Psoas muscle (tissue), 8 donors: Measurements from ENCODE around the gene ZDHHC5. TPM values are rescaled to one million over a fixed set of nuclear protein-coding genes. Genes with fewer than 3 reads are reported as not detected.
A peak's percentile ranks its signal among the peaks of the same experiment; 100 is the strongest.

ENCODE experiments used
- ATAC-seq, 4 donors: fragments of 200-7000 bp; cut with Tn5 transposase; one replicate each; pipeline ENCODE4 v1.9.1; 2020; ENCODE audit warnings: moderate library complexity in 3 of 4, mild to moderate bottlenecking in 2 of 4
- DNase-seq, 2 donors: peaks; one replicate each; pipeline ENCODE4 v3.0.0-alpha.2; 2020
- H3K27ac ChIP-seq: fragments of 200-600 bp; one replicate; pipeline ENCODE4 v1.8.0; 2022
- H3K27me3 ChIP-seq, 3 donors: fragments of 200-600 bp in 1 of 3; one replicate each; pipeline versions ENCODE4 v1.6.1 to v1.8.0; 2013 to 2022; ENCODE audit warnings: low read length in 2 of 3, mild to moderate bottlenecking in 2 of 3, moderate library complexity in 1 of 3; ENCODE audit not compliant: insufficient read depth in 3 of 3
- H3K36me3 ChIP-seq, 2 donors: fragments of 200-600 bp in 1 of 2; one replicate each; pipeline versions ENCODE4 v1.6.1 to v1.8.0; 2013 to 2022; ENCODE audit warnings: low read depth in 1 of 2, mild to moderate bottlenecking in 1 of 2, moderate library complexity in 1 of 2; ENCODE audit not compliant: insufficient read depth in 1 of 2
- H3K4me1 ChIP-seq: fragments of 200-600 bp; one replicate; pipeline ENCODE4 v1.8.0; 2022
- H3K4me3 ChIP-seq: fragments of 200-600 bp; one replicate; pipeline ENCODE4 v1.8.0; 2022; ENCODE audit warnings: mild to moderate bottlenecking
- H3K9me3 ChIP-seq: fragments of 200-600 bp; one replicate; pipeline ENCODE4 v1.8.0; 2022
- CTCF ChIP-seq: fragments of 200-600 bp; IDR thresholded peaks from one replicate; pipeline ENCODE4 v1.8.0; 2022; ENCODE audit warnings: antibody characterized with exemption
- WGBS, 3 donors: extraction: QIAGEN DNeasy Blood & Tissue Kit; methylation state at CpG; one replicate each; pipeline versions ENCODE4 v1.1.6 to v1.1.7; 2013; 5-methylcytosine and 5-hydroxymethylcytosine counted together
- intact Hi-C, 2 donors: fragments of 100-400 bp; cut with DNase I; formaldehyde crosslinking; loops; one replicate each; pipeline versions ENCODE4 v1.11.0 to v1.14.2; 2022
- polyA plus RNA-seq, 3 donors: library from polyadenylated mRNA; stranded (reverse); fragments of 200-250 nt; gene quantifications; one replicate each; pipeline ENCODE4 v1.2.3, GENCODE V29; 2013
- total RNA-seq, 4 donors: library from RNA; stranded (reverse); fragmentation: NEBNext Ultra II Directional in 2 of 4; extraction: Animal tissue kit (Norgen Biotek cat#: 25700) in 2 of 4; gene quantifications; one replicate each; pipeline versions ENCODE4 v1.2.1 to v1.2.4, GENCODE V29; 2021 to 2023
- donor health status: healthy with polysubstance abuse.
- donor health status: DM: no; HTN: no; CAD: no; lungs with moderate emphysema.
- donor health status: Bipolar disorder and iron deficiency.
- donor health status: healthy.
- donor health status: DM: yes; HTN: yes; CAD: no.
- donor health status: DM: no; HTN: no; CAD: no.
- donor health status: DM: no; HTN: no; CAD: no.
- donor health status: DM: yes; HTN: yes; CAD: no.

ZDHHC5 gene
- total and polyA plus RNA-seq, 7 donors: 32.4 to 63.6 (median 58.0) TPM

DNA sequence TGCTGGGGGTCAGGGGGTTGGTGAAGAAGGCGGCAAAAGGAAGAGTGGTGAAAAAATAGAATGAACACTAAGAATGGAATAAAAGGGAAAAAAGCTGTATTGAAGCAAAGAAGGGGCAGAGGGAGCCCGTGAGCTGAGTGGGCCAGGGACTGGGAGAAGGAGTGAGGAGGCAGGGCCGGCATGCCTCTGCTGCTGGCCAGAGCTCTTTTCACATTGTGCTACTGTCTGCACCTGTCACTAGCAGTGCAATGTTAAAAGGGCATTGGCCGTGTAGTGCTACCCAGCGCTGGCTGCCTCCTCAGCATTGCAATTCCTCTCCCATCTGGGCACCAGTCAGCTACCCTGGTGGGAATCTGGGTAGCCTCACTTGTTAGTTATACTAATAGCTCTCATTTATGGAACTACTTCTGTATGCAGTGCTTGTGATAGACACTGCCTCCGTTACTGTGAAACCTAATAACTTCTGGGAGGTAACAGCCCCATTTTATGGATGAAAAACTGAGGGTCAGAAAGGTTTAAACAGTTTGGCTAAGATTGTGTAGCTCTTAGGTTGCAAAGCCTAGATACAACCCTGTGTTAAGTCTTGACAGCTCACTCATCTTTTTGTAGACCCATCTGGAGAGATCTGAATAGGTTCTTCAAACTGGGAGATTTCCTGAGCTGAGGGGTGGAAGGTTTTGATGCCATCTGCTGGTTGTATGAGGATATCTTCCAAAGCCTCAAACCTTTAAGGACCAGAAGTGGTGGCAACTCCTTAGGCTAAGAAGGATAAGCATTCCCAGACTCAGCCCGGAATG is 26.7 kb upstream of the ZDHHC5 start:
- intact Hi-C loops: loop anchor here (2.0 to 5.0 kb wide), 3 partner anchors 74 to 294 kb away; partner anchors contain the start of gene UBE2L6 (in 1 of the 2)
- Histone ChIP-seq H3K36me3 (no peaks in the 10 kb centered on the region), H3K9me3 (no peaks in the 10 kb centered on the region), H3K4me3 (no peak overlapping the region), H3K27me3 (peaks cover 0 to 30% (median 11%) of the 10 kb centered on the region in 3 donors), H3K27ac (no peak overlapping the region), H3K4me1 (peaks cover 15% of the 10 kb centered on the region)
- ATAC-seq: peak; percentile 44 to 65 (median 58)
- DNase-seq: peak in 1 of 2 donors; percentile 20
- WGBS, 3 donors: 29 to 32% (median 30%) methylated on average over 7 of the region's 7 CpGs
- TF ChIP-seq CTCF: peak; percentile 49

GRCh38 chr11:57643802-57644201 is 24.1 kb upstream of the ZDHHC5 start:
- no peak for DNase-seq
- Histone ChIP-seq H3K9me3 (no peaks in the 10 kb centered on the region), H3K27me3 (peaks cover 0 to 35% (median 21%) of the 10 kb centered on the region in 3 donors), H3K27ac (no peak overlapping the region), H3K36me3 (no peaks in the 10 kb centered on the region), H3K4me1 (peaks cover 8% of the 10 kb centered on the region), H3K4me3 (no peak overlapping the region)
- 59 to 80% (median 69%) methylated on average over 3 of the region's 3 CpGs for WGBS, 3 donors
- TF ChIP-seq CTCF: no peak
- ATAC-seq: no peak
- intact Hi-C loops: loop anchor here (2.0 to 5.0 kb wide), 4 partner anchors 75 to 297 kb away; partner anchors contain the start of gene UBE2L6 (in 1 of the 2)

DNA sequence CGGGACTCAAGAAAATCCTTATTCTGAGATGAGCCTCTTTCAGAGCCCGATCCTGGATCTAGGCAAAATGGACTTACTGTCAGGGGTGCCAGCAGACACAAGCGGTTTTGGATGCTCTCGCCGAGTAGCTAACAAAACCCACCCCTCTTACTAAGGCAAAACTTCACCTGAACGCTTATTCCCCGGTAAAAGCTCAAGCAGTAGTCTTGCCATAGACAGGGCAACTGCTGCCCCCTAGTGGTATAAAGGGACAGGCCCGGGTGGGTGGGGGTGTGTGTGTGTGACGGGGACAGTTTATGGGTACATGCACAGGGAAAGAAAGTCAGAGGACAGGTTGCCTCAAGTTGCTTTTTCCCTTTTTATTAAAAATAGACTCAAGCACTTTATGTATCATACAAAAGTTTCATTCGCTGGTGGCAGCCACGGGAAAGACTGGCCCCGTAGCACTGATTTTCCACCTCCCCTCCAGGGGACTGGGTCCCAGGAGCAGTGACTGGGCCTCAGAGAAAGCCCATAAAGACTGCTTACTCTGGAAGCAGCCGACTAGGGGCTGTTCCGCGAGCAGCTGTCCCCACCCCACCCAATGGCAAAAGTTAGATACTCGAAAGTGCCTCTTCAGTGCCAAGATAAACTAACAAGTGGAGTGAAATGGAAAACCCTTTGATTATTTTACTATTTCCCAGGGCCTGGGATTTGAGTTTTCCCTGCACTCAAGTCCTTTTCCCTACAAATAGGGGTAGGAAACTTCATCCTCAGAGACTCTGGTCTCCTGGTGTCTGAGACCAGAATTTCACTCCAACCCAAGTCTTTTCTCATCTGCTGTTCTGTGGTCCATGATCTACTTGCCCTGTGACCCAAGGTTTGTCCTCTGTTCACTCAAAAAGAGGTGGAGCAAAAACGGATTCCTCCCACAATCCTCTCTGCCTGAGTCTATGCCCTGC is 22.9 kb upstream of the ZDHHC5 start:
- 8 to 12% (median 9%) methylated on average over 17 of the region's 17 CpGs for WGBS, 3 donors
- ATAC-seq: peak; percentile 75 to 89 (median 82)
- H3K4me1 ChIP-seq: peaks cover 8% of the 10 kb centered on the region
- no peak overlapping the region for H3K4me3 ChIP-seq
- peak; percentile 78 to 87 for DNase-seq
- H3K27me3 ChIP-seq: peaks cover 0 to 45% (median 30%) of the 10 kb centered on the region in 3 donors
- no peak overlapping the region for H3K27ac ChIP-seq
- H3K36me3 ChIP-seq: no peaks in the 10 kb centered on the region
- peak; percentile 81 for TF ChIP-seq CTCF
- H3K9me3 ChIP-seq: no peaks in the 10 kb centered on the region
- intact Hi-C loops: loop anchor here (2.0 to 5.0 kb wide), 4 partner anchors 76 to 298 kb away; partner anchors contain the start of gene UBE2L6 (in 1 of the 2)

DNA sequence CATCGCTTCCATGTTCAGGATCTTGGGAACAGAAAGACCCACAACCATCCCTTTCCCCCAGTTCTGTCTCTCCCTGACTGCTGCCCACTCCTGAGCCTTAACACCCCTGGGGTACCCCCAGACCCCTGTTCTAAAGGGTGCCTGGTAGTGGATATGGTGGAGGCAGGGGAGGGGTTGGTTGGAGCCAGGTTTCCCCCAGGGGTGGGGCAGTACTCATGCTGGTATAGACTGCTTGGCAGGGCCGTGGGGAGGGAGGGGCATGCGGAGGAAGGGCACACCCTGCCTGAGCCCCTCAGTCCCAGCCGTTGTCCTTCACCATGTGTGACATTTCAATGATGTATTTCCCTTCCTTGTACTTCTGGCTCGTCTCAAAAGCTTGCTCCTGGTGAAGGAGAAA is 22.2 kb upstream of the ZDHHC5 start:
- H3K27me3 ChIP-seq: peaks cover 0 to 48% (median 30%) of the 10 kb centered on the region in 3 donors
- 21 to 26% (median 23%) methylated on average over 5 of the region's 5 CpGs for WGBS, 3 donors
- H3K4me1 ChIP-seq: peaks cover 8% of the 10 kb centered on the region
- no peak for ATAC-seq
- no peaks in the 10 kb centered on the region for H3K36me3 ChIP-seq
- H3K4me3 ChIP-seq: no peak overlapping the region
- intact Hi-C loops: loop anchor here (2.0 to 5.0 kb wide), 3 partner anchors 77 to 298 kb away; no protein-coding TSS in a partner anchor
- no peak for TF ChIP-seq CTCF
- no peak for DNase-seq
- H3K9me3 ChIP-seq: no peaks in the 10 kb centered on the region
- H3K27ac ChIP-seq: no peak overlapping the region
